Measurements from ENCODE around the gene ABCA13.

- TF ChIP-seq CTCF (IDR thresholded peaks at IDR 0.05) (no peak), EZH2 (IDR thresholded peaks at IDR 0.05) (no peak)
These were observed 366.3 kb downstream of the ABCA13 start for GRCh38 chr7:48537561-48537960.

All from neural progenitor cell (in vitro differentiated cells).